HG02763 (cell line): Measurements from ENCODE around the gene CFAP73.
"Not testable (repeated sequence)": the region's sequence is repeated elsewhere in the genome, so short reads cannot be mapped to it uniquely, and the experiment has no call there.

ENCODE experiments used
- ATAC-seq: cut with Tn5 transposase; IDR thresholded peaks from one replicate; pipeline ENCODE4 v1.9.1; 2021; ENCODE audit warnings: mild to moderate bottlenecking, moderate library complexity; ENCODE audit not compliant: unreplicated experiment

CFAP73 gene

DNA sequence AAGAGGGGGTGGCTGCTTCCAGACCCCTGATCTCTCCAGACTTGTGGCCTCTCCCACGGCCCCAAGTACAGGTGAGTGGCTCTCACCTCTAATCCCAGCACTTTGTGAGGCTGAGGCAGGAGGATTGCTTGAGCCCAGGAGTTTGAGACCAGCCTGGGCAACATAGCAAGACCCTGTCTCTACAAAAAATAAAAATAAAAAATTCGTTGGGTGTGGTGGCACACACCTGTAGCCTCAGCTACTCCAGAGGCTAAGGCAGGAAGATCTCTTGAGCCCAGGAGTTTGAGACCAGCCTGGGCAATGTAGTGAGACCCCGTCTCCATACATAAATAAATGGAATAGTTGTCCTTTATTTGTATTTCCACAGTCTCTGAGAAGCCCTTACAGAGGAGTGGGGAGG is 7.8 kb upstream of the CFAP73 start:
- not testable (repeated sequence) for ATAC-seq

DNA sequence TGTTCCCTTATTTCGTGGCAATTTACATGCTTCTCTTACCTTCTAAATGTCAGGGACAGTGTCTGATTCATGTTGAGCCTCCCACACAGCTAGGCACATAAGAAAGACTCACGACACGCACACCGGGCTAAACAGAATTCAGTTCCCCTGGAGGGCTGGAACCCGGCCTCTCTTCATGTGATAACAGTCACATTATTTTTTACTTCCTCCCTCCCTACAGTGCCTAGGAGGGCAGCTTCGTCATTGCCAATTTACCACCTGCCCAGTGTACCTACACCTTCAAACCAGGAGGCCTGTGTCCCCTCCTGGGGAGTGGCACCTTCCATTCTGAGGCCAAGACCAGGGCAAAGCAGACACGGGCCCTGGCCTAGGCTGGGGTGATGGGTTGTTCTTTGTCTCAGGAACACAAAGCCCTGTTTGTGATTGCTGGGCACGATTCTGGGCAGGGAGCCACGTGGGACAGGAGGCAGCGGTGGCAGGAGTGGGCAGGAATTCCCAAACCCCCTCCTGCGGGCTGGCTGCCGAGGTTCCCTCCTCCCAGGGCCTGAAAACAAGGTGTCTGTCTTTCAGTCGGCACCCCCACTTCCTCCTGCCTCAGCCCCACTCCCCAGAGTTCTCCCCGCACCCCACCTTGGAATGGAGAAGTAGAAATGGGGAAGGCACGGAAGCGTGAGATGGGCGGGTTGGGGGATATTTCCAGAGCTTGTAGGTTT is 7.2 kb upstream of the CFAP73 start:
- no peak for ATAC-seq

GRCh38 chr12:113142886-113143332 is 6.6 kb upstream of the CFAP73 start:
- ATAC-seq, result no peak

GRCh38 chr12:113143959-113144358 is 5.6 kb upstream of the CFAP73 start:
- no peak for ATAC-seq

DNA sequence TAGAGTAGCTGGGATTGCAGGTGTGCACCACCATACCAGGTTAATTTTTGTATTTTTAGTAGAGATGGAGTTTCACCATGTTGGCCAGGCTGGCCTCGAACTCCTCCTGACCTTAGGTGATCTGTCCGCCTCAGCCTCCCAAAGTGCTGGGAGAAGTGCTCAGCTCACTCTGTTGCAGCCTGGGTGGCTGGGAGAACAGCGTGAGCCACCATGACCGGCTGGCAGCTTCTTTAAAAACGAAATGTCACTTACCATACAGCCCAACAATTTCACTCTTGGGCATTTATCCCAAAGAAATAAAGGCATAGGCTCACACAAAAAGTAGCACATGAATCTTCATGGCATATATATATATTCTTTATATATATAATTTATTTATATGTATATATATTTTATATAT is 4.7 kb upstream of the CFAP73 start:
- ATAC-seq, result no peak

DNA sequence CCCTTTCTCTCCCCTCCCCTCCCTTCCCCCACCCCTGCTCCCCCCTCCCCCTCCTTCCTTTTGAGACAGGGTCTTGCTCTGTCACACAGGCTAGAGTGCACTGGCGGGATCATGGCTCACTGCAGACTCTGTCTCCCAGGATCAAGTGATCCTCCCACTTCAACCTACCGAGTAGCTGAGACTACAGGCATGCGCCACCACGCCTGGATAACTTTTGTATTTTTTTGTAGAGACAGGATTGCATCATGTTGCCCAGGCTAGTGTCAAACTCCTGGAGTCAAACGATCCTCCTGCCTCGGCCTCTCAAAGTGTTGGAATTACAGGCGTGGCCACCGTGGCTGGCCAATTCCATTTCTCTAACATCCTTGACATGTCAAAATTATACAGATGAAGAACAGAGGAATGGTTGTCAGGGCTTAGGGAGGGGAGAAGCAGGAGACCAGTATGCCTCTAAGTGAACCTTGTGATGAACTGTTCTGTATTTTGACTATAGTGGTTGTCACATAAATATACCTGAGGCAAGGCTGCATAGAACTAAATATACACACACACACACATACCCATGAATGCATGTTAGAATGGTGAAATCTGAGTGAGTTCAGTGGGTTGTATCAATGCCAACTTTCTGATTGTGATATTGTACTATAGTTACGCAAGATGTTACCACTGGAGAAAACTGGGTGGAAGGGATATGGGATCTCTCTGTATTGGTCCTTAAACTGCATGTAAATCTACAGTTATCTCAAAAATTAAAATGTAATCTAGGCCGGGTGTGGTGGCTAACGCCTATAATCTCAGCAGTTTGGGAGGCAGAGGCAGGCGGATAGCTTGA is 3.6 kb upstream of the CFAP73 start:
- ATAC-seq, result no peak

GRCh38 chr12:113146999-113147398 is 2.5 kb upstream of the CFAP73 start:
- no peak for ATAC-seq

- ATAC-seq, result no peak
These were observed 2.1 kb downstream of the CFAP73 start for GRCh38 chr12:113151655-113152054.

GRCh38 chr12:113152196-113152834 is 2.8 kb downstream of the CFAP73 start:
- ATAC-seq, result no peak

GRCh38 chr12:113152835-113153814 is 3.6 kb downstream of the CFAP73 start:
- ATAC-seq, result no peak

- no peak for ATAC-seq
These were observed 4.9 kb downstream of the CFAP73 start for GRCh38 chr12:113154351-113154973.

GRCh38 chr12:113155060-113155459 is 5.5 kb downstream of the CFAP73 start:
- ATAC-seq, result no peak

DNA sequence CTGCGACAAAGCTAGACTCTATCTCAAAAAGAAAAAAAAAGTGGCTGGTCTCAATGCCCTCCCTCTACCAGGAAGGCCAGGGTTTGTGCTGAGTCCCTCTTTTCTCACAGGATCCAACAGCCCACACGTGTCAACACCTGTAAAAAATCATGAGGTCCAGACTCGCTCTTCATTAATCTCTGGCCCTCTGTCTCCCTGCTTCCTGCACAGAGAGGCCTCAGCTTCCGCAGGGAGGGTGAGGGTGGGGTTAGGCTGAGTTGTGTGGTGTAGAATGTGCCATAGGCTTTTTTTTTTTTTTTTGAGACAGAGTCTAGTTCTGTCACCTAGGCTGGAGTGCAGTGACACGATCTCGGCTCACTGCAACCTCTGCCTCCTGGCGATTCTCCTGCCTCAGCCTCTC is 6.1 kb downstream of the CFAP73 start:
- ATAC-seq, result no peak

DNA sequence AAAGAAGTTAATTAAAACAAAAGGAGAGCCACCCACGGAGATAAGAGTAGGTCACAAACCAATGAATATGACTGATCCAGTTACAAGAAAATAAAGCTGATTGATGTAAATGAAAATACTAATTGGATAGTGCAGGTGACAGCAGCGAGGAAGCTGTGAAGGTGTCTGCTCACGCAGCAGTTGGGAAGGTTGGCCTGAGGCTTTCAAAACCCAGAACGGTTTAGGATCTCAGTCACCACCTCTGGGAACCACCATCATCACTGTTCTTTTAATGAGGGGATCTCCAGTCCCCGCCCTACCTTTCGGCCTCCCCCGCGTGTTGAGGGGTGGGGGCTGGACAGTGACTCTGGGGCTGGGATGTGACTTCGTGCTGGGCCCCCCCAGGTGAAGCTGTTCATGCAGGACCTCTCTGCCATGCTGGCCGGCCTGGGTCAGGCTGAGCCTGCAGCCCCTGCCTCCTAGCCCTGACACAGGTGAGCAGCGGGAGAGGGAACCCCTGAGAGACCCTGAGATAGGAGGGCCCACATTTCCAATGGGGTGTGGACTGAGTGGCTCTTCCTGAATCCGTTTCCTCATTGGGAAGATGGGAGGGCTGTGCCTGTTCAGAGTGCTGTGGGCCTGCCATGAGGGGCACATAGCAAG is 7.8 kb downstream of the CFAP73 start:
- no peak for ATAC-seq

- no peak for ATAC-seq
These were observed 9.1 kb downstream of the CFAP73 start for GRCh38 chr12:113158439-113159203.

- no peak for ATAC-seq
These were observed 10.4 kb downstream of the CFAP73 start for GRCh38 chr12:113159937-113160336.

- no peak for ATAC-seq
These were observed 12.0 kb downstream of the CFAP73 start for GRCh38 chr12:113161415-113162016.
